Astrocyte of the cerebellum (primary cell): ENCODE data around the gene ZEB2.
A peak's percentile ranks its signal among the peaks of the same experiment; 100 is the strongest.

Source experiments
- DNase-seq: peaks from one replicate; pipeline ENCODE4 v3.0.0-alpha.2; 2011; ENCODE audit warnings: low read depth
- H3K4me3 ChIP-seq: 2 replicates; pipeline ENCODE4 v1.5.1; 2011; ENCODE audit warnings: mild to moderate bottlenecking, low read depth, low read length, moderate library complexity
- in situ Hi-C: cut with HindIII; loops from 2 replicates; pipeline ENCODE4 v1.10.0; 2017; ENCODE audit warnings: low sequenced_read_pairs
- TF ChIP-seq, protein P1 (sequence below): IDR thresholded peaks from 2 replicates; pipeline ENCODE4 v1.5.1; 2012; ENCODE audit warnings: low read length, low read depth, moderate library complexity, mild to moderate bottlenecking; ENCODE audit errors: missing control alignments

ZEB2 gene

DNA sequence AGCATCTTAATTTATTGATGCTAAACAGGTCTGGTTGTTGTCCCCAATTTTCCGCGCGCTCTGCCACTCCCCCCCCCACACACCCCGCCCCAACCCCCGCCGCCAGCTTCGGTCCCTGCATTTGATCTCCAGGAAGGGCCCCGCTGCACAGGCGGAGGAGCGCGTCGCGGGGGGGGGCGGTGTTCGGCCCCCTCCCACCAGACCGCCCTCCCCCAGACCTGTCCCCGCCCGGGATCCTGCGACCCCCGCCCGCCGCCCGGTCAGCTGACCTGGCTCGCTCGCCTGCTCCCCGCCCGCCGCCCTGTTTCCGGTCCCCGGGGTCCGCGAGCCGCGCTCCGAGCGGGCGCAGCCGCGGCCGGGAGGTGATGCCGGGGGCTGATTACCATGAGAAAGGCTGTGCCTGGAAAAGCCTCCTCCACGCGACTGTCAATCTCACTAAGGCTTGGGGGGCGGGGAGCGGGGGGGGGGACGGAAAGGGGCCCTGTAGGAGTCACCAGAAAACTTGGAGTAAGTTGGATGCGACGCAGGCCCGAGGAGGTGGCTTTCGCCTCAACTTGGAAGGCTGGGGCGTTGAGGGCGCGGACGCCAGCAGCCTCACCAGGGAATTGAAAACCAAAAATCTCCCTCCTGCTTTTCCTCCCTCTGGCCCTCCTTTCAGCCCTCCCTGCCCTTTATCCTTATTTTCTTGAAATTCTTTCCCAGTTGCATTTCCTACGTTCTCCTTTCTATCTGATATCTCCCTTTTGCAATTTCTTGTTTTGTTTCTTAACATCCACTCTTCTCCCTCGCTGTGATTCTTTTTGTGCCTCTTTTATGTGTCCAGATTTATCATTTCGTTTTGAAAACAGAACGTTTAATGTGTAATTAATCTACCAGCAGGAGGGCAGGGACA is 4.4 kb upstream of the ZEB2 start:
- peak overlapping the region; percentile 51 for H3K4me3 ChIP-seq
- TF ChIP-seq, protein P1, sequence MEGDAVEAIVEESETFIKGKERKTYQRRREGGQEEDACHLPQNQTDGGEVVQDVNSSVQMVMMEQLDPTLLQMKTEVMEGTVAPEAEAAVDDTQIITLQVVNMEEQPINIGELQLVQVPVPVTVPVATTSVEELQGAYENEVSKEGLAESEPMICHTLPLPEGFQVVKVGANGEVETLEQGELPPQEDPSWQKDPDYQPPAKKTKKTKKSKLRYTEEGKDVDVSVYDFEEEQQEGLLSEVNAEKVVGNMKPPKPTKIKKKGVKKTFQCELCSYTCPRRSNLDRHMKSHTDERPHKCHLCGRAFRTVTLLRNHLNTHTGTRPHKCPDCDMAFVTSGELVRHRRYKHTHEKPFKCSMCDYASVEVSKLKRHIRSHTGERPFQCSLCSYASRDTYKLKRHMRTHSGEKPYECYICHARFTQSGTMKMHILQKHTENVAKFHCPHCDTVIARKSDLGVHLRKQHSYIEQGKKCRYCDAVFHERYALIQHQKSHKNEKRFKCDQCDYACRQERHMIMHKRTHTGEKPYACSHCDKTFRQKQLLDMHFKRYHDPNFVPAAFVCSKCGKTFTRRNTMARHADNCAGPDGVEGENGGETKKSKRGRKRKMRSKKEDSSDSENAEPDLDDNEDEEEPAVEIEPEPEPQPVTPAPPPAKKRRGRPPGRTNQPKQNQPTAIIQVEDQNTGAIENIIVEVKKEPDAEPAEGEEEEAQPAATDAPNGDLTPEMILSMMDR, result no peak
- no peak for DNase-seq
- in situ Hi-C loops, result loop anchor here (25.0 kb wide), 1 partner anchor 1238 kb away; no protein-coding TSS in a partner anchor

DNA sequence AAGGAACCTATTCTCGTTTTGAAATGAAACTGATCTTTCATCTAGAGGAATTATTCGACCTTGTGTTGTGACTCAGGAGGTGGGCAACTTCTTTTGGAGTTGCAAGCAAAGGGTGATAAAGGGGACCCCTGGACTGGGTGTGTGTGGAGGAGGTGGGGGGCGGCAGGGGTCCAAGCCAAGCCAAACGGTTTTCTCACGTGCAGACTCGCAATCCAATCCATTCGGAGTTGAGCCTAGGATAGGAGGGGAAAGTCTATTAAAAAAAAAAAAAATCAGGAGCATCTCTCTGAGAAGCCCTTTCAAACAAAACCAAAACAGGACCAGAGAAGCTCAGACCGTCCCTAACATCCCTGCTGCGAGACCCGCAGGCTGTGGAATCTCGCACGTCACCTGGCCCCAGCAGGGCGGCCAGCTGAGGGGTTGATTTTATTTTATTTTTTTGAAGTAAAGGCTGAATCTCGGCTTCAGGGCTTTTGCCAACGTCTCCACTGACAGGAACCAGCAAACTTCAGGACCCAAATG is 3.7 kb upstream of the ZEB2 start:
- H3K4me3 ChIP-seq, result peak overlapping the region; percentile 51
- in situ Hi-C loops, result loop anchor here (25.0 kb wide), 1 partner anchor 1239 kb away; no protein-coding TSS in a partner anchor
- no peak for DNase-seq
- TF ChIP-seq, protein P1, result no peak

- no peak for DNase-seq
- H3K4me3 ChIP-seq, result peak overlapping the region; percentile 51
- TF ChIP-seq, protein P1, result no peak
- in situ Hi-C loops, result loop anchor here (25.0 kb wide), 1 partner anchor 1239 kb away; no protein-coding TSS in a partner anchor
Measured at GRCh38 chr2:144522897-144523595, 3.1 kb upstream of the ZEB2 start.

GRCh38 chr2:144522176-144522896 is 2.4 kb upstream of the ZEB2 start:
- H3K4me3 ChIP-seq, result peak overlapping the region; percentile 51
- TF ChIP-seq, protein P1, result no peak
- in situ Hi-C loops, result loop anchor here (25.0 kb wide), 1 partner anchor 1240 kb away; no protein-coding TSS in a partner anchor
- DNase-seq, result no peak

- in situ Hi-C loops, result loop anchor here (25.0 kb wide), 1 partner anchor 1241 kb away; no protein-coding TSS in a partner anchor
- H3K4me3 ChIP-seq, result no peak overlapping the region
- TF ChIP-seq, protein P1, result no peak
- DNase-seq, result no peak
Measured at GRCh38 chr2:144521686-144522085, 1.8 kb upstream of the ZEB2 start.
